ENCODE measurements around the gene PAPPA.

The PAPPA gene

DNA sequence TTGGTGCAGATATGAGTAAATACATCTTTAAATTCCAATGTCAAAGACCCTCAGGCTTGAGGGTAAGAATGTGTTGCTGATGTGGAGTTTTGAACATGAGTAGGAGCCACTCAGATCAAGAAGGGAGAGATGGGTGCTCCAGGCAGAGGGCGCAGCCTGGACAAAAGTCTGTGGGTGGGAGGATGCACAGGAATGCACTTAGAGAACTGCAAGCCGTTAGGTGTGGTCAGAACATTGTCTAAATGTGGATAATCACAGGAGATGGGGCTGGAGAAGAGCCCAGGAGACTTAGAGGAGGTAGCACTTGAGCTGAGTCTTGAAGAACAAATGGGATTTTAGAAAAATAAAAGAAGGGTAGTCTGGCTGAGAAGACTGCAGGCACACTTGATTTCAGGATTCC lies 255.5 kb downstream of the PAPPA start:
- Histone ChIP-seq H3K9me3 (ENCODE audit: control insufficient read depth, low read length) (no peaks in the 10 kb centered on the region), H3K27me3 (ENCODE audit: control insufficient read depth, insufficient read depth, low read length) (no peaks in the 10 kb centered on the region), H3K36me3 (ENCODE audit: control insufficient read depth, insufficient read depth, low read length) (no peaks in the 10 kb centered on the region), H3K4me1 (ENCODE audit: control insufficient read depth, insufficient read depth, low read length) (no peaks in the 10 kb centered on the region), H3K4me3 (ENCODE audit: low read length) (no peak overlapping the region), H3K9ac (ENCODE audit: low read length) (no peak overlapping the region)

DNA sequence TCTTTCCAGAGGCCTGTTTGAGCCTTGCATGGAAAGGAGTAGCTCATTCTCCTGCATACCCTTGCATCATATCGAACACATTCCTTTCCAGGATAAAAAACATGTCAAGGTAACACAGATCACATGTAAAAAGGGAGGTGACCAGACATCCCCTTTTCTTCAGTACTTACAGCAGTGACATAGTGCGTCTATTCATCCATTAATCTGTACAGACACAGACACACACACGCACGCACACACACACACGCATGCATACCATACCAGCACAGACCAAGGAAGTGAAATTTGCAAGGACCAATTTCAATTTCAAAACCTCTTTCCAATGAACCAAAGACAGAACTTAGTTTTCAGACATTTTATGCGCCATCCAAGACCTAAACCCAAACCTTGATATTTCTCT lies 256.0 kb downstream of the PAPPA start:
- H3K36me3 ChIP-seq (ENCODE audit: control insufficient read depth, insufficient read depth, low read length), result no peaks in the 10 kb centered on the region
- no peak overlapping the region for H3K9ac ChIP-seq (ENCODE audit: low read length)
- H3K4me3 ChIP-seq (ENCODE audit: low read length), result no peak overlapping the region

DNA sequence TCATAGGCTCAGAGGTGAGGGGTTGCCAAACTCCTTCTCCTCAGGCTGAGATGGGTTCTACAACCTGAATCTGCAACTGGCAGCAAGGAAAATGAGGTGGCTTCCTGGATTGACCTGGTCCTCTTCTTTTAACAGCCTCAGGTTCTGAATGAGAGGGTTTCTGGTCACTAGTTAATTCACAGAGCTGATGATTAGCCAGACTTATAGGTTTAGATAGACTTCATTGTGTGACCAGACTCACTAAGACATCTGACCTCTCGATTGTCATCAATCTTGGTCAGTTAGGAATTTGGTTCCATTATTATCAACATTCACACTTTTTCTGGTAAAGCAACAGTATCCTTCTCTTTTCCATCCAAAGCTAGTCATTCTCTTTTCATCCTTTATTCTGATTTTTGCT lies 257.9 kb downstream of the PAPPA start:
- Histone ChIP-seq H3K4me1 (ENCODE audit: control insufficient read depth, insufficient read depth, low read length) (no peaks in the 10 kb centered on the region), H3K36me3 (ENCODE audit: control insufficient read depth, insufficient read depth, low read length) (no peaks in the 10 kb centered on the region), H3K9ac (ENCODE audit: low read length) (no peak overlapping the region), H3K27me3 (ENCODE audit: control insufficient read depth, insufficient read depth, low read length) (no peaks in the 10 kb centered on the region), H3K4me3 (ENCODE audit: low read length) (no peak overlapping the region), H3K9me3 (ENCODE audit: control insufficient read depth, low read length) (no peaks in the 10 kb centered on the region)

More for the DNA sequence above, 256.0 kb downstream of the PAPPA start:
- no peaks in the 10 kb centered on the region for H3K27me3 ChIP-seq (ENCODE audit: control insufficient read depth, insufficient read depth, low read length)
- H3K9me3 ChIP-seq (ENCODE audit: control insufficient read depth, low read length), result no peaks in the 10 kb centered on the region
- H3K4me1 ChIP-seq (ENCODE audit: control insufficient read depth, insufficient read depth, low read length), result no peaks in the 10 kb centered on the region

DNA sequence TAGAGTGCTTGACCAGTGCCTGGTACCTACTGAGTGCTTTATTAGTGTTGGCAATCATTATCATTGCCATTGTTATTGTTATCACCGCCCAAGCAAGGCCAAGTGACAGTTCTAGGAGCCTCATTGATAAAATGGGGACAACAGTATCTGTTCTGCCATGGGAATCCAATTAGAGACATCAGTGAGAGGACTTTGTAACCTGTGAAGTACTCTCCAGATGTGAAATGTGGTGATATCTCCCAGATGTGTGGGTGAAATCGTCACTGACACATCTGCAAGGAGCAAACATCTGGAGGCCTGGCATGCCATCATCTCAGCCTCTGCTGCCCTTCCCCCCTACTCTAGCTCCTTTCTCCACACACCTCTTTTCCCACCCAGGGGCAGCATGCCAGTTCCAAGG lies 260.8 kb downstream of the PAPPA start:
- no peaks in the 10 kb centered on the region for H3K9me3 ChIP-seq (ENCODE audit: control insufficient read depth, low read length)
- H3K9ac ChIP-seq (ENCODE audit: low read length), result no peak overlapping the region
- H3K36me3 ChIP-seq (ENCODE audit: control insufficient read depth, insufficient read depth, low read length), result no peaks in the 10 kb centered on the region
- H3K4me1 ChIP-seq (ENCODE audit: control insufficient read depth, insufficient read depth, low read length), result no peaks in the 10 kb centered on the region
- H3K27me3 ChIP-seq (ENCODE audit: control insufficient read depth, insufficient read depth, low read length), result no peaks in the 10 kb centered on the region
- H3K4me3 ChIP-seq (ENCODE audit: low read length), result no peak overlapping the region

DNA sequence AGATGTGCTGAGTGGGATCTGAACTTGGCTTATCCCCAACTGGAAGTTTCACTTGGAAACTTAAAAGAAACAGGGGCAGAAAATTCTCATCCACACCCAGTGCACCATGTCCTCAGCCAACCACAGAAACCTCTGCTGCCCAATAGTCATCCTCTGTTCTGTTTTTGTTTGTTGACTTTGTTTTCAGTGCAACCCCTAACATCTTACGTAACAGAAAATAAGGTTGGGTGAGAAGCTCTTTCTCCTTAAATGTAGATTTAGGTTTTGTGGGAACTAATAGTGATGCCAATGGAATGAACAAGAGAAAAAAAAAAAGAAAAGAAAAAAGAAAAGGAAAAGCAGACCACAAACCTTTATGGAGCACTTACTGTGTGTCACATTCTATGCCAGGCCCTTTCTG lies 262.8 kb downstream of the PAPPA start:
- Histone ChIP-seq H3K36me3 (ENCODE audit: control insufficient read depth, insufficient read depth, low read length) (no peaks in the 10 kb centered on the region), H3K9me3 (ENCODE audit: control insufficient read depth, low read length) (no peaks in the 10 kb centered on the region), H3K4me1 (ENCODE audit: control insufficient read depth, insufficient read depth, low read length) (no peaks in the 10 kb centered on the region), H3K27me3 (ENCODE audit: control insufficient read depth, insufficient read depth, low read length) (no peaks in the 10 kb centered on the region), H3K4me3 (ENCODE audit: low read length) (no peak overlapping the region), H3K9ac (ENCODE audit: low read length) (no peak overlapping the region)

DNA sequence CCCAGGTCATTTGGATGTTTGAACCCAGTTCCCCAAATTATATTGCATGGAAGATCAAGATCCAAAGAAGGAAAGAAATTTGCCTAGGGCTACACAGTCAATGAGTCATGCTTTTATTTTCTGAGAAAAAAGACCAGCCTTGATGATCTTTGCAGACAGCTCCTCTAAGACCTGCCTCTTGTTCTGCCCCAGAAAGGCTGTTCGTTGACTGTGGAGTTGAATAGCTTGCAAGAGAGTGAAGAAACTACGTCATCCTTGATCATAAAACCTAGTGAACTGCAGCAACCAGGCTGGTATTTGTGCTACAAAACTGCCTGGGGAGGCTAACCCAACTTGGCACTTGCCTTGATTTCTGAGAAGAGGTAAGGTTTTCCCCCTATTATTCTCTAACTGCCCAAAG lies 263.9 kb downstream of the PAPPA start:
- H3K9me3 ChIP-seq (ENCODE audit: control insufficient read depth, low read length), result no peaks in the 10 kb centered on the region
- no peak overlapping the region for H3K4me3 ChIP-seq (ENCODE audit: low read length)
- no peaks in the 10 kb centered on the region for H3K4me1 ChIP-seq (ENCODE audit: control insufficient read depth, insufficient read depth, low read length)
- H3K27me3 ChIP-seq (ENCODE audit: control insufficient read depth, insufficient read depth, low read length), result no peaks in the 10 kb centered on the region
- no peaks in the 10 kb centered on the region for H3K36me3 ChIP-seq (ENCODE audit: control insufficient read depth, insufficient read depth, low read length)
- no peak overlapping the region for H3K9ac ChIP-seq (ENCODE audit: low read length)

DNA sequence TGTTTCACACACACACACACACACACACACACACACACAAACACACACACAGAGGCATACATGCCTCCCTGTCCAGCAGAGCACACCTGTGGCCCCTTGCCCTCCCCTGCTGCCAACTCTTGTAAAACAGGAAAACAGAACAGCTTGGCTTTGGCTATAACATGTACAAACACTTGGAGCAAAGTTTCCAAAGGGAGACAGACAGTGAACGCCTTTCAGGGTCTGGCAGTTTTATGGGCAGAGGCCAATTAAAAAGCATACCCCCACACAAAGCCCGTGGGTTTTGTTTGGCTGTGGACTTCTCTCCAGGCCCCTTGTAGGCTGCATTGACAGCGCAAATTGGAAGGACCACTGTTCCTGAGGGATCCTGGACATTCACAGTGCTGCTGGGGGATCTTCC lies 265.6 kb downstream of the PAPPA start:
- no peak overlapping the region for H3K9ac ChIP-seq (ENCODE audit: low read length)
- no peaks in the 10 kb centered on the region for H3K36me3 ChIP-seq (ENCODE audit: control insufficient read depth, insufficient read depth, low read length)
- H3K27me3 ChIP-seq (ENCODE audit: control insufficient read depth, insufficient read depth, low read length), result no peaks in the 10 kb centered on the region
- H3K9me3 ChIP-seq (ENCODE audit: control insufficient read depth, low read length), result no peaks in the 10 kb centered on the region
- H3K4me3 ChIP-seq (ENCODE audit: low read length), result no peak overlapping the region
- no peaks in the 10 kb centered on the region for H3K4me1 ChIP-seq (ENCODE audit: control insufficient read depth, insufficient read depth, low read length)

DNA sequence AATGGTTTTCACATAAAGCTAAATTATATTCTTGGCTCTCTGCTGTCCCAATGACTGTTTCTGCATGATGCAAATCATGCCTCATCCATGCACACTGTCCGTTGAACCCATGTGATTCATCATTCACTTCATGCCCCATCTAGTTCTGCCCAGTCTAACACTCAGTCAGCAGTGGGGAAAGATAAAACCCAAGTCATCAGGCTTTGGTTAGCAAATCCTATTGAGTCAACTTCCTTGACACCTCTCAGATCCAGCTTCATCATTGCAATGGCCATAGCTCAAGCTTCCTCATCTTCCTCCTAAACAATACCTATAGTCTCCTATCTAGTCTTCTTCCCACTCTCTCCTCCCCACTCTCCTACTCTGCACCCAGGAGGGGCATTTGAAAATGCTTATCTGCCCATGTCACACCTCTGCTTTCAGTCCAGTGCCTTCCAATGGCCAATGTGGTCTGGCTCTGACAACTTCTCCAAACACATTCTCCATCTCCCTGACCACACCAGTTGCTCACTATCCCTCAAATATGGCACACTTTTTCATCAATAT lies 267.5 kb downstream of the PAPPA start:
- H3K4me1 ChIP-seq (ENCODE audit: control insufficient read depth, insufficient read depth, low read length), result no peaks in the 10 kb centered on the region
- H3K27me3 ChIP-seq (ENCODE audit: control insufficient read depth, insufficient read depth, low read length), result no peaks in the 10 kb centered on the region
- H3K9ac ChIP-seq (ENCODE audit: low read length), result no peak overlapping the region
- no peak overlapping the region for H3K4me3 ChIP-seq (ENCODE audit: low read length)
- no peaks in the 10 kb centered on the region for H3K36me3 ChIP-seq (ENCODE audit: control insufficient read depth, insufficient read depth, low read length)
- H3K9me3 ChIP-seq (ENCODE audit: control insufficient read depth, low read length), result no peaks in the 10 kb centered on the region

DNA sequence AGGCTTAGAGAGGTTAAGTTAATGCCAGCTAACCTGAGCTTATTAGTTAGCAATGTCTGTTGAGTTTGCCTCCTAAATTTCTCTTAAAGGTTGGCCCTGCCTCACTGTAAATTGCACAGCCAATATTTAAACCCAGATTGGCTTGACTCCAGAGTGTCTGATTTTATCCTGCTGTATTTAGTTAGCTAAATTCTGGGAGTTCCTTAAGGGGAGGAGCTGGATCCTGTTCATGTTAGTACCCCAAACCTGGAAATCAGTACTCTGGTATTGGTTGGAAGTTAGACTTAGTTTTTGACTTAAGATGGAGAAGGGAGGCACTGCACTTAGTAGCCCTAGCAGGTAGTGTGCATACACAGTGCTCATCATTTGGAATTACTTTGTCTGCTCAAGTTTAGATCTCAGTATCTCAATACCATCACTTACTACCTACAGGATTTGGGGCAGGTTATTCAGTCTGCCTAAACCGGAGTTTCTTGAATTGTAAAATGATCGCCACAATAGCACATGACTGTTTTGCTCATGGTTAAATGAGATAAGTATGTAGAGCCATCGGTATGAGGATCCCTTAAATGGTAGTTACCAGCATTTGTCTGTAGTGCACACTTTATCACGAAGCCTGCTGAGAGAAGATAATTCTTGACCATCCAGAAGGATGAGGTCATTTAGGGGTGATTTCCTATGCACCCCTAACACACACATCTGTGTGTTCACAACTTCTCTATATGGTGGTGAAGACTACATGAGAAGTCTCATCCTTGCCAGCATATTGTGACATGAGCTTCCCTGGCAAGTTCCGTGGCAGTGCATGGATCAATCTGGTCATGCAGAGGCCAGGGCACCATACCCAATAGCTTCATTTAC lies 268.8 kb downstream of the PAPPA start:
- Histone ChIP-seq H3K27me3 (ENCODE audit: control insufficient read depth, insufficient read depth, low read length) (no peaks in the 10 kb centered on the region), H3K9ac (ENCODE audit: low read length) (no peak overlapping the region), H3K4me1 (ENCODE audit: control insufficient read depth, insufficient read depth, low read length) (no peaks in the 10 kb centered on the region), H3K4me3 (ENCODE audit: low read length) (no peak overlapping the region), H3K36me3 (ENCODE audit: control insufficient read depth, insufficient read depth, low read length) (no peaks in the 10 kb centered on the region), H3K9me3 (ENCODE audit: control insufficient read depth, low read length) (no peaks in the 10 kb centered on the region)

DNA sequence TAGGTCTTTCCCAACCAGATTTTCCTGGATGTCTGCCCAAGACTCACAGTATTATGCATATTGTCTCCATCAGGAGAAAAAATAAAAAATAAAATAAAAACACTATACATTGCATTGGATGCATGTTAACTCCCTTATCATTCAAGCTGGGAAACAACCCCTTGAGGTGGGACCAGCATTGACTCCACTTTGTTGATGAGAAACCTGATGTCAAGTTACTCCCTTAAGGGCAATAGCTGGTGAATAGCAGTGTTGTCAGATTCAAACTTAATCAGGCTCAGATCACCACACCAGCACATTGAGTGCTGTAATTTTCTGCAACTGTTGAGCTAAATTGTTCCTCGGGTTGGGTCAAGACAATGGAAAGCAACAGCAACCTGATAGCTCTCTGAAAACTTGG lies 269.6 kb downstream of the PAPPA start:
- H3K36me3 ChIP-seq (ENCODE audit: control insufficient read depth, insufficient read depth, low read length), result no peaks in the 10 kb centered on the region
- no peaks in the 10 kb centered on the region for H3K9me3 ChIP-seq (ENCODE audit: control insufficient read depth, low read length)
- H3K9ac ChIP-seq (ENCODE audit: low read length), result no peak overlapping the region
- no peaks in the 10 kb centered on the region for H3K27me3 ChIP-seq (ENCODE audit: control insufficient read depth, insufficient read depth, low read length)
- H3K4me1 ChIP-seq (ENCODE audit: control insufficient read depth, insufficient read depth, low read length), result no peaks in the 10 kb centered on the region
- H3K4me3 ChIP-seq (ENCODE audit: low read length), result no peak overlapping the region

DNA sequence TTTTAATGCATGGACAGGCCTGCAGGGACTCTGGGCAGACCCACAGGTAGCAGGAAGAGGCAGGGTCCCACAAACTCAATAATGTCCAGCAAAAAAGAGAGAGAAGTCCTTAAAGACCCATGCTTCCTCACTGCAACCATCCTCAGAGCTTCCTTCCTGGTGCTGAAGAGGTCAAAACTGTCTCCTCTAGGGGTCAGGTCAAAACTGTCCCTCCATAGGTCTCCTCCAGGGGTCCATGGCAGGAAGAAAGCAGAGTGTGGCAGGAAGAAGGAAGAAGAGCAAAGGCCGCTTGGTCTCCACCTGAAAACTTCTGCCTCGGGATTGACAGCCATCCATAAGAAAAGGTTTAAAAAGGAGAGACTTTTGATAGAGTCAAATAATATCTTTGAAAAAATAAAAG lies 271.7 kb downstream of the PAPPA start:
- Histone ChIP-seq H3K4me3 (ENCODE audit: low read length) (no peak overlapping the region), H3K9me3 (ENCODE audit: control insufficient read depth, low read length) (no peaks in the 10 kb centered on the region), H3K4me1 (ENCODE audit: control insufficient read depth, insufficient read depth, low read length) (no peaks in the 10 kb centered on the region), H3K27me3 (ENCODE audit: control insufficient read depth, insufficient read depth, low read length) (no peaks in the 10 kb centered on the region), H3K36me3 (ENCODE audit: control insufficient read depth, insufficient read depth, low read length) (no peaks in the 10 kb centered on the region), H3K9ac (ENCODE audit: low read length) (no peak overlapping the region)

DNA sequence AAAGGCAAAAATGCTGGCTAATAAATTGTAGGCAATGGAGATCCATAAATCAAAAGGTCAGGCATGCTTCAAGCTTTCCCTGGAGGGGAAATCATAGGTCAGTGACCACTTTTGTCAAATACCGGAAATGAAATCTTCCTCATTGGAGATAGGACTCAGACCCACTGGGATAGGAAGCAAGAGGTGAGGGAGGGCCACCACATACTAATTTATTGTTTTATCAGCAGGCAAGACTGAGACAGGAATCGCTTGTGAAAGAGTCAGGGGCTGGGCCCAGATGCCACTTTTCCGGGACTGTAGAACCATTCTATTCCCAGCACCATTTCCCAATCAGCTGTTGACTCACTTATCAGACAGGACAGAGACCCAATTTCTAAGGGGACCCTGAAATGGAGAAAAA lies 277.3 kb downstream of the PAPPA start:
- Histone ChIP-seq H3K4me1 (ENCODE audit: control insufficient read depth, insufficient read depth, low read length) (no peaks in the 10 kb centered on the region), H3K4me3 (ENCODE audit: low read length) (no peak overlapping the region), H3K9ac (ENCODE audit: low read length) (no peak overlapping the region), H3K36me3 (ENCODE audit: control insufficient read depth, insufficient read depth, low read length) (no peaks in the 10 kb centered on the region), H3K27me3 (ENCODE audit: control insufficient read depth, insufficient read depth, low read length) (no peaks in the 10 kb centered on the region), H3K9me3 (ENCODE audit: control insufficient read depth, low read length) (no peaks in the 10 kb centered on the region)

Measured in mucosa of stomach (tissue), 1 donor.